Neural progenitor cell (in vitro differentiated cells): ENCODE results near the gene CFAP61.

ENCODE experiments used
- CTCF ChIP-seq: fragments of 200-600 bp; sonication (generic); IDR thresholded peaks from 2 replicates; pipeline ENCODE4 v1.5.1; 2017; ENCODE audit warnings: antibody characterized with exemption, mild to moderate bottlenecking
- EZH2 ChIP-seq: fragments of 200-600 bp; sonication (generic); IDR thresholded peaks from 2 replicates; pipeline ENCODE4 v1.6.1; 2017; ENCODE audit warnings: antibody characterized with exemption, mild to moderate bottlenecking, moderate library complexity
- EZH2phosphoT487 ChIP-seq: fragments of 200-600 bp; sonication (generic); IDR thresholded peaks from 2 replicates; pipeline ENCODE4 v1.6.1; 2017; ENCODE audit warnings: antibody characterized with exemption

DNA sequence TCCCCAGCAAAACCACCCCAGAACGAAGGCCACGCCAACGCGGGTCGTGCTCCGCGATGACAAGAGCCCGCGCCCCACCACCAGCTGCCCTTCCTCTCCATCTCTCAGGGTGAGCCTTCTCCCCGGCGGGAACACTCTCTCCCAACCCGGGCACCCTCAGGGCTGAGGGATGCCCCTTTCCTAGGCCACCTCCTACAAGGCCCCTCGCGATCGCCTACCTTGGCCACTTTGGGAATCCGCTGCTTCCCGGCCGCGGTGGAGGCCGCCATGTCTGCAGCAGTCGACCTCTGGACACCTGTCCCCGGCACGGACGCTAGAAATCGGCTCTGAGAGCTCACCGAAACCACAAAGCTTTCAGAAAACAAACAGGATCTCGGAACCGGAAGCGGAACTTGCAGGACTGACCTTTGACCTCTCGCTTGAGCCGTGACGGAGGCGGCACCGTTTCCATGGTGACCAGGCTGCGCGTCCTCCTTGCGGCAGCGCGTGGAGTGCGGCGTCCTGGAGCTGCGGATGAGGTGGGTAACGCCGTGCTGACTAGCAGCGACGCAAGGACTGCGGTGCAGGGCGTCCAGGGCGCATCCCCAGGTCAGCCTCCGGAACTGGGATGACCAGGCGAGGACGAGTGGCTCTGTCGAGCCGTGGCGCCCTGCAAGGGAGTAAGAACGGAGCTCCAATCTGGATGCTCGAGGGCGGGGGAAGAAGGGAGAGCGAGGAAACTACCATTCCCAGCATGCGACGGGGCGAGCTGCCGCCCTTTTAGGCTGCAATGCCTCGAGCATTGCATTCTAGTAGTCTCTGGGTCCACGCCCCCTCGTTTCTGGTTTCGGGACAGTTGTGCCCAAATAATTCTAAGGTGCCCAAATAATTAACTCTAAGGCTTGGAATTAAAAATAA lies at the start of gene CFAP61, which contains the start of gene CRNKL1:
- no peak for TF ChIP-seq CTCF
- no peak for TF ChIP-seq EZH2phosphoT487
- TF ChIP-seq EZH2: no peak
